Measurements from ENCODE around the gene PRDM2.

- TF ChIP-seq CTCF (IDR thresholded peaks at IDR 0.05) = no peak
- no peak for TF ChIP-seq POLR2A (IDR thresholded peaks at IDR 0.05)
Measured at GRCh38 chr1:13842497-13842896, 142.5 kb downstream of the PRDM2 start.
